MV-4-11 (cell line): Measurements from ENCODE around the gene CBLC.
A peak's percentile ranks its signal among the peaks of the same experiment; 100 is the strongest.

Experiments used
- DNase-seq: peaks from one replicate; lab custom pipeline; 2025; lab: John Stamatoyannopoulos, UW

The CBLC gene

GRCh38 chr19:44746616-44746945 lies 31.1 kb upstream of the CBLC start:
- DNase-seq, result no peak

- DNase-seq, result peak; percentile 80
These were observed 30.5 kb upstream of the CBLC start for GRCh38 chr19:44746946-44747738.

- DNase-seq, result peak; percentile 74
These were observed 29.8 kb upstream of the CBLC start for GRCh38 chr19:44747739-44748425.

GRCh38 chr19:44748426-44749254 lies 29.1 kb upstream of the CBLC start, which contains the start of gene BCL3:
BCL3 (plus strand) TSS chr19:44748708; CDS start chr19:44748791, 83 bp downstream.
- no peak for DNase-seq

- DNase-seq, result no peak
These were observed 28.4 kb upstream of the CBLC start for GRCh38 chr19:44749292-44749691.

GRCh38 chr19:44749994-44750393 lies 27.7 kb upstream of the CBLC start:
- DNase-seq, result no peak

- no peak for DNase-seq
These were observed 25.4 kb upstream of the CBLC start for GRCh38 chr19:44752123-44752815.

- peak; percentile 97 for DNase-seq
These were observed 24.7 kb upstream of the CBLC start for GRCh38 chr19:44752816-44753625.

GRCh38 chr19:44753626-44753931 lies 24.1 kb upstream of the CBLC start:
- no peak for DNase-seq

- DNase-seq, result peak; percentile 81
These were observed 23.5 kb upstream of the CBLC start for GRCh38 chr19:44753932-44754749.

GRCh38 chr19:44754750-44755080 lies 23.0 kb upstream of the CBLC start:
- no peak for DNase-seq

- DNase-seq, result no peak
These were observed 22.5 kb upstream of the CBLC start for GRCh38 chr19:44755219-44755618.

GRCh38 chr19:44756089-44756562 lies 21.6 kb upstream of the CBLC start:
- DNase-seq, result no peak

- DNase-seq, result no peak
These were observed 20.5 kb upstream of the CBLC start for GRCh38 chr19:44757057-44757734.

GRCh38 chr19:44757735-44758505 lies 19.8 kb upstream of the CBLC start:
- DNase-seq, result no peak

- no peak for DNase-seq
These were observed 19.1 kb upstream of the CBLC start for GRCh38 chr19:44758596-44758995.

GRCh38 chr19:44759083-44759804 lies 18.4 kb upstream of the CBLC start:
- no peak for DNase-seq

GRCh38 chr19:44762038-44762437 lies 15.7 kb upstream of the CBLC start:
- DNase-seq, result peak; percentile 84
